HG03565 (cell line): Measurements from ENCODE around the gene DCUN1D5.

Experiments used
- ATAC-seq: cut with Tn5 transposase; IDR thresholded peaks from one replicate; pipeline ENCODE4 v1.9.1; 2021; ENCODE audit warnings: mild to moderate bottlenecking, moderate library complexity; ENCODE audit not compliant: unreplicated experiment

DCUN1D5 gene

DNA sequence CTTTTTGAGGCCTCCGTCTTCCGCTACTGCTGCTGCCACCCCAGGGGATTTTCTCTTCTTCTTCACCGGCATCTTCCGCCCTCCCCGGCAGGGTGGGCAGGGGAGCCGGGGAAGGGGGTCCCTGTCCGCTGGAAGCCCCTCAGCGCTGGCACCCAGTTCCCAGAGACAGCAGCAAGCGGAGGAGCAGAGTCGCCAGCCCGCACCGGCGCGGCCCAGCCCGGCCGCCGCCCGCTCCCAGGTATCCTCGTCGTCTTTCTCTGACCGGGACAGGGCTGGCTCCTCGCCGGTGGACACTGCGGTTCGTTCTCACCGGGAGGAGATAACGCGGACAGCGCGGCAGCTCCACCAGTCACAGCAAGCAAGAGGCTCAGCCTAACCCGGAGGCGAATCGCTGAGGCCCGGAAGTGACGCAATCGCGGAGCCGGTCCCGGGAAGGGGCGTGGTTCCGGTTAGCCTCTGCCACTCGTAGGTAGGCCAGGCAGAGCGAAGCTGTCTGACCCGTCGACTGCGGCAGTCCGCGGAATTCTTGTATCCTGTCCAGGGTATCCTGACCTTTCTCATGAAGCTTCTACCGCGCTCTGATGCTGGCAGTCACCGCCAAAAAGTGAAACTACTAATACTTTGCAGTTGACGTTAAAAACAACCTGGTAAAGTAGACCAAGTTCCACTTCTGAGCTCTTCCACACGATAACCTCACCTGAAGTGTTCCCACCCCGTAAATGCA is at the start of gene DCUN1D5:
Gene DCUN1D5 (minus strand): TSS at position 360 of the 724 bp plus-strand sequence. CDS start 288 bp downstream, at position 72.
- ATAC-seq = peak; percentile 99

- ATAC-seq = no peak
Observed at GRCh38 chr11:103125462-103125861, 33.5 kb upstream of the DCUN1D5 start.

DNA sequence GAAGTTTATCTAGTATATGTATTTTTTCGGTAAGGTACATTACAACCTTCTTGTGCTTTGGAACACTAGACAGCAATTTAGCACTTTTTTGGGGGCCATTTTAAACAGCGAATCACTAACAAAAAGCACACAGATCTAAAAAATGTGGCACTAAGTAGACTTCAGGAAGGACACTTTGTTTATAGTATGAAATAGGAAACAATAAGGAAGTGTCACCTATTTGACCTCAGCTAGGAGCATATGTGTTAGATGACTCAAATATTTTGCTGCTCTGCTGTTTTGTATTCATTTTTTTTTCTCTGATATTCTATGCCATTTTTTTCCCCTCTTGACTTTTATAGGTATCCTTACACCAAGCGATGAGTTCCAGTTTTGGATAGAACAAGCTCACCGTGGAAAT is 22.9 kb upstream of the DCUN1D5 start:
- no peak for ATAC-seq

DNA sequence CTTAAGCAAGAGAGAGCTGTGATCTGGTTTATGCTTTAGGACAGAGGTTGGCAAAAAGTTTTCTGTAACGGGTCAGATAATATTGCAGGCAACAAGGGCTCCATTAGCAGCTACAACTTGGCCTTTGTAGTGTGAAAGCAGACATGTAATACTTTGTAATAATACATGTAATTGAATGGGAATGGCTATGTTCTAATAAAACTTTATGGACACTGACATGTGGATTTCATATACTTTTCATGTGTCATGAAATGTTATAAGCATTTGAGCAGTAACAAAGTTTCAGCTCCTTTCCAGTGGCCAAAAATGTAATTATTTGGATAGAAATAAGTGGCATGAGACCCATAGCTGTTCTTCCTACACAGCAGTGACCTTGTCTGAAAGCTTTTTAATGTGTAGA is 20.4 kb upstream of the DCUN1D5 start:
- ATAC-seq = no peak

GRCh38 chr11:103111400-103111799 is 19.4 kb upstream of the DCUN1D5 start:
- no peak for ATAC-seq

GRCh38 chr11:103110391-103110790 is 18.4 kb upstream of the DCUN1D5 start:
- ATAC-seq = no peak

GRCh38 chr11:103109818-103110388 is 17.9 kb upstream of the DCUN1D5 start:
- ATAC-seq = peak; percentile 1

- ATAC-seq = peak; percentile 100
Observed at GRCh38 chr11:103108933-103109817, 17.2 kb upstream of the DCUN1D5 start, which contains the start of gene DYNC2H1. DYNC2H1 (plus strand) TSS chr11:103109426; CDS start chr11:103109575, 149 bp downstream.

- no peak for ATAC-seq
Observed at GRCh38 chr11:103097279-103097678, 5.3 kb upstream of the DCUN1D5 start.

DNA sequence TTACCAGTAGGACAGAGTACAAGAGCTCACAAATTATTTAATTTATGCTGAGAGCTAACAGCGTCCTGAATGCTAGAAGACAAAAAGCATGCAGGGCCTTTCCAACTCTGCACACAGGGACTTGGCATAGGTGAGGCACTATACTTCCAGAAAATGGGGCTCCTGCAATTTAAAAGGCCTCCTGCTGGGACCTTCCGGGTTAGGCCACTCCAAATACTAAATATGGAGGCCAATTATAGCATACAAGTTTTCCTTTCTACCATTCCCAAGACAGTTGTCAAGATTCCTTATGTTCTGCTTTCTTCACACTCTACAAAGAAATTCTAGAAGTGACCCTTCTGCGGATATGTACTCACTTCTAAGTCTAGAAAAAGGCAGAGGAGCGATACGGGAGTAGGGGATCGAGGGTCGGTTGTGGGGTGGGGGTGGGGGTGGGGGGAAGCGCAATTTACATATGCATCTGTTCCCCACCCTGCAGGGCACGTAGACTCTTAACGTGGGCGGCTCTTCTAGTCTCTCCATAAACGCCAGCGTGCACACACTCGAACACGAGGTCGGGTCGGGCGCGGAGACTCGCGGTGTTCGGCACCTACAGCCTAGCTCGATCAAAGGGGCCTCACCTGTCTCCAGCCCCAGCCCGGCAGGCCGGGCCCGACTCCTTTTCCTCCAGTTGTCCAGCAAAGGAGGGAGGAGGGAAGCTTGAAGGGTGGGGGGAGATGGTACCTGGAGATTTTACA is 728 bp downstream of the DCUN1D5 start:
- peak; percentile 25 for ATAC-seq

DNA sequence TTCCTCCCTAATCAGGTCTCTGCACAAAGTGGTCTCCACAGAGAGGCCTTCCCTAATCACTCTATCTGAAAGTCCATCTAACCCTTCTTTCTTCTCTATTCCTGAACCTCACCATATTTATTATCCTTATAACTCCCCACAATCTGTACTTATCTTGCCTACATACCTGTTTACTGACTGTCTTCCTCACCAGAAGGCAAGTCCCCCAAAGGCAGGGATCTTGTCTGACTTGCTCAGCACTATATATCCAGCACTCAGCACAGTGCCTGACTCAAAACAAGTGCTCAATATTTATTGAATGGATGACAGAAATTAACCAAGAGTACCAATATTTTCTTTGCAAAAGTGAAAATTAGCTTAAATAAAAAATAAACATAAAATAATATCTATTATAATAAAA is 5.5 kb downstream of the DCUN1D5 start:
- no peak for ATAC-seq

GRCh38 chr11:103085758-103086365 is 6.1 kb downstream of the DCUN1D5 start:
- no peak for ATAC-seq

- no peak for ATAC-seq
Observed at GRCh38 chr11:103079833-103080232, 12.1 kb downstream of the DCUN1D5 start.

DNA sequence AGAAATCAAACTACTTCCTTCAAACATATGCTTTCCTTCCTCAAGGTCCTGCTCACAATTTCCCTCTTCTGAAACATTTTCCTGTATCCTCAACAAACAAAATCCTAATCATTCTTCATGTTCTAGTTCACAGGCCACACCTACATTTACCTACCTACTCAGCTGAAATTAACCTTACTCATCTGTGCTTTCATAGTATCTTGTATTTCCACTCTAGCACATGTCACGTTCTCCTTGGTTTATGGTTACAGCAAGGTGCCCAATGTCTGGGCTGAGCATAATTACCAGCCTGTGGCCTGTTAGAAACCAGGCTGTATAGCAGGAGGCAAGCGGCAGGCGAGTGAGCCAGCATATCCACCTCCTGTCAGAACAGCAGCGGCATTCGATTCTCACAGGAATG is 13.2 kb downstream of the DCUN1D5 start:
- no peak for ATAC-seq

DNA sequence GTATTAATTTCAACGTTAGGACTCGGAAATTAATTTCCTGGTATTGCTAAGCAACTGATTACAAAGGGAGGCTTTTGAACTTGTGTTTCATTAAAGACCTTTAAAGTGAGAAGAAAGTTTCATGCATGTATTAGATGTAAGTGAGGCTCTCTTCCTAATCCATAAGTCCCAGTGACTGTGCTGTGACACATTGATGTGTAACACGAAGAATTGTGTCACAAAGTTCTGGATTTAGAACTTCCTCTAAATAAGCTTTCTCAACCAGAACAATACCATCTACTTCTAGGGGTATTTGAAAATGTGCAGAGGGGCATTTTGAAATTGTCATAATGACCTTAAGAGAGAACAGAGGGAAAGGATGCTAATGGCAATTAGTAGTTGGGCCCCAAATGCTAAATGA is 14.4 kb downstream of the DCUN1D5 start:
- ATAC-seq = no peak

DNA sequence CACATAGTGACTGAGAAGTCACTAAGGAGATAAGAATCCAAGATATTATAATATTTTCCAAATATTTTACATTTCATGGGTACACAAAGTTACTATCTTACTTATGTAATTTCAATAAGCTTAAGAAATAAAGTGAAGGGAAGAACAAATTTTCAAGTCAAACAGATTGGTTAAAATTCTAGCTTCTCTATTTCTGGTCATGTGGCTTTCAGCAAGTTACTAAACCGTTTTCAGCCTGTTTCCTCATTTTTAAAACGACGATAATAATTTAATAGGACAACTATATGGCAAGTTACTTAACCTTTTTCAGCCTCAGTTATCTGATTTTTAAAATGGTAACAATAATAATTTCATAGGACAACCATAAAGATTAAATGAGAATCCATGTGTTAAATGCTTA is 15.6 kb downstream of the DCUN1D5 start:
- no peak for ATAC-seq

DNA sequence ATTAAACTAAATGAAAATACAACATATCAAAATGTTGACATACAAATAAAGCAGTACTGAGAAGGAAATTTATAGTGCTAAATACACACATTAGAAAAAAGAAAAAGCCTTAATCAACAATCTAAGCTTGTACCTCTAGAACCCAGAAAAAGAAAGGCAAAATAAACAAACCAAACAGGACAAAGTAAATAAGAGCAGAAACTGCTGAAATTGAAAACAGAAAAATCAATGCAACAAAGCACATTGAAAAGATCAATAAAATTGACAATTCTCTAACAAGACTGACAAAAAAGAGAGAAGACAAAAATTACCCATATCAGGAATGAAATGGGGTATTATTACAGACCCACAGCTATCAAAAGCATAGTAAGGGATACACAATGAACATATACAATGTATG is 21.0 kb downstream of the DCUN1D5 start:
- ATAC-seq = no peak

GRCh38 chr11:103070142-103070541 is 21.8 kb downstream of the DCUN1D5 start:
- ATAC-seq = no peak

DNA sequence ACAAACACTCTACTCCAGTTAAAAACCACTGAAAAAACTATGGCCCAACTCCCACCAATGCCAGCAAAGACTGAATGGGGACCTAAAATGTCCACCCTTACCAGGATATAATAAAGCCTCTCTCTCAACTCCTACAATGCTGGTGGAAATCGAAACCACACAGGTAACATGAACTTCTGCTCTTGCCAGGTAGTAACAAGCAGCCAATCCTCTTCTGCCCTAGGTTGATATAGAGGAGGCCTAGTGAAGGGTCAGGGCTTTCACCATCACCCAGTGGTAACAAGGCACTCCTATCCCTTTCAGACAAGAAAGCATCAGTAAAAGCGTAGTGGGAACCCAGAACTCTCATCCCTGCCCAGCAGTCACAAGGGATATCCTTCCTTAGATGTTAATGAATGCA is 22.6 kb downstream of the DCUN1D5 start:
- no peak for ATAC-seq

- ATAC-seq = no peak
Observed at GRCh38 chr11:103067118-103067517, 24.8 kb downstream of the DCUN1D5 start.
